Measurements from ENCODE around the gene FAM181A.

FAM181A gene

DNA sequence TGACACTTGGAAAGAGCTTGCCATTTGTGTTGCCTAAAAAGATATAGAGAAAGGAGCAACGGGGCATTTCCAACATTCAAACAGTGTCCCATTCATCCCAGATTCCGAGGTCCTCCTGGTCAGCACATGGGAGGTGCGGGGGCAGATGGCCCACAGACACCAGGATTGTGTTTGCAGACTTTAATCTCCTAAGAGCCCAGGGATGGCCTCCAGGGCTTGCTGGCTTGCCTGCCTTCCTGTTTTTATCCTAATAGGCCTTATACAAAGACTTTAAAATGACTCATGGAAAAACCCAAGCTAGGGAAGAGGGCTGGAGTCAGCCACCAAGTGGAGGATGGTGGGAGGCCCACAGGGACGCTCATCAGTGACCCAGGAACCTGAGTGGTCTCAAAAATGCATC, 21.5 kb upstream of the FAM181A start:
- no peak for DNase-seq

DNA sequence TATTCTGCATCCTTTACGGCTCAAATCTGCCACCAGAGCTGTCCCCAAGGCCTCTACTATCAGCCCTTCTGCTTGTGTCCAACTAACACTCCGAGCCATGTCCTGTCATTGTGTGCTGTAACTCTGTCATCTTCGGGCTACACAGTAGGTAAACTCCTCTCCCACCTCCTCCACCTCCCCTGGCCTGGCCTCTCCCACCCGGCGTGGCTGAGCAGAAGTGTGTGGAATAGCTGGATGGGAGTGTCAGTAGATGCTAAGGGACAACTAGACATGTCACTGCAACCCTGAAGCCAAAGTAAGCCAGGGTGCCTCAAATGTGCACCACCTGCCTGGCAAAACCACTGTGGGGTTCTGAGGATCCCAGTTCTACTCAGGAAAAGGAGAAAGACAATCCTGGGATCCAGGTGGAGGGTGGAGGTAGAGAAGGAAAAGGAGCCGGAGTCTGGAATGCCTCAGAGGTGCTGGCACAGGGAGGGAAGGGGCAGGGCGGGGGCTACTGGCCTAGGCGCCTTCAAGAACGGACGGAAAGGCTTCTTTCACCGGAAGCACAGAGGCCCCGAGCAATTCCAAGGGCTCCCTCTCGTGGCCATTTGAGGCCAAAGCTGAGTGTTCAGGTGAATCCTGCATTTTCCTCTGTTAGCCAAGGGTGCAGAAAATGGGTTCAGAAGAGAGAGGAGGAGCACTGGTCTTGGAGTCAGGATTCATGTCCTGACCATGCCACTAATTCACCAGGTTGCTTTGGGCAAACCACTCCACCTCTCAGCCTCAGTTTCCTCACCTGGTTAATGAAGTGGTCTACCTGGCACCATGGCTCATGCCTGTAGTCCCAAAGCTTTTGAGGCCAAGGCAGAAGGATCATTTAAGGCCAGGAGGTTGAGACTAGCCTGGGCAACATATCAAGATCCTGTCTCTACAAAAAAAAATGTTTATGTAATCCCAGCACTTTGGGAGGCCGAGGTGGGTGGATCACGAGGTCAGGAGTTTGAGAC, 20.5 kb upstream of the FAM181A start:
- peak; percentile 49 for DNase-seq

DNA sequence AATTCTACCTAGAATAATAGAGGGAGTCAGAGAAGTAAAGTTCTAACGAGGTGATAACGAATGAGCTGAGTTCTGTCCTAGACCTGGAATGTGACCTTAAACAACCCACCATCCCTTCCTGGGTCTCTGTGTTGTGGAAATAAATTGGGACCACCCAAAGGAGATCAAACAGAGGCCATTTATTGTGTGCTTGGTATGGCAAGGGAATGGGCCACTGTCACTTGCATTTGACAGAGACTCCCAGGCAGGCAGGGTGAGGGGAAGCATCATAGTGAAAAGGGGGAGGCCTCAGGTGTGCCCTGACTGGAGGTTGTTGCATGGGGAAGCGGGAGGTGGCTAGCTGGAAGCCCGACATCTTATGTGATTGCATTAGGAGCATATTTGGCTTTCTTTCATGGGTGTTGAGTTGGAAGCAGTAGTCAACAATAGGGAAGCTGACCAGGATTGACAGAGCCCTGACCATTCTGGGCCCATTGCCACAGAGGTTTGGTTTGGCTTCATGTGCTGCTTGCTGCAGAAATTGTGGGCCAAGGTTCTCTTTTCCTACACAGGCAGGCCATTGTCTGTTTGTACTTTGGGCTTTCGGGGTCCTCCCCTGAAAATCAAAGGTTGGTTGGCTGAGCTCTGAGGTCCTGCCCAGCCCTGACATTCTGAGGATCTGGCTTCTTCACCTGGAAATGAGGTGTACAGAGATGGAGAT, 17.6 kb upstream of the FAM181A start:
- no peak for DNase-seq

DNA sequence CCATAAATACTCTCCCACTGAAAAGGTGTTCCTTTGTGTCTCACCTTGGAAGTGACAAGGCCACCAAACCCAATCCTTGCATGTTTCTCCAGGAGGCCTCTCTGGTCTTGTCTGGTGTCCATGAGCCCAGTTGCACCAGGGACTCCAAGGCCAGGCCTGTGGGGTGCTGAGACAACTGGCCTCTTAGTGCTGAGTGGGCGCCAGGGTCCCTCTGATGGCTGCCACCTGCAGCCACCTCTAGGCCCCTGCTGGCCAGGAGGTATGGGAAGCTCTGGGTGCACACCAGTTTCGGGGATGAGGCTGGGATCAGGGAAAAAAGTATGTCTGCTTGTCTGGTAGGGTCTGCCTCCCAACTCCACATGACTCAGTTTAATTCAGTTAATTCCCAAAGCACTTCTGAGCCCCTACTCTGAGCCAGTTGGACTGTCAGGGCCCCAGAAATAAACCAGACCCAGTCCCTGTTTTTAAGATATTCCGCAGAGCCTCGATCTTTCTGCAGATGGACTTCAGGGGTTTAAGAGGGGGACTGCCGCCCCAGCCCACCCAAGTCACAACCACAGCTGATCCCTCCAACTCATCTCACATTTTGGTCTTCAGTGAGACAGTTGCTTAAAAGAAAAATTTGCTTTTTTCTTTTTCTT, 15.0 kb upstream of the FAM181A start:
- no peak for DNase-seq

DNA sequence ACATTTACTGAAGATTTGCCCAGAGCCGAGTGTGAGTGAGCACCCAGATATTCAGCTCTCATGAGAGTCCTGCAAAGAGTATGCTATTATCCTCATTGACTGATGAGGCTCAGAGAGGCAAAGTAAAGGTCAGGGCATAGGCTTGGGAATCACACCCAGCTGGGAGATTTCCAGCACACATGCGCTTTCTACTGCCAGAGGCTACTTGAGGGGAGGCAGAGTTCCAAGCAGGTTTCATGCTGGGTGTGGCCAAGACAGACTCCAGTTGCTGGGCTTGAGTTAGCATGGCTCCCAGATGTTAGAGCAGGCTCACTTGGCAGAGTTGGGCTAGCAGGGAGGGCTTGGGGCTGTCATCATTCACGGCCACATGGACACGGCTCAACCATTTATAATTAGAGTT, 14.4 kb upstream of the FAM181A start:
- no peak for DNase-seq

DNA sequence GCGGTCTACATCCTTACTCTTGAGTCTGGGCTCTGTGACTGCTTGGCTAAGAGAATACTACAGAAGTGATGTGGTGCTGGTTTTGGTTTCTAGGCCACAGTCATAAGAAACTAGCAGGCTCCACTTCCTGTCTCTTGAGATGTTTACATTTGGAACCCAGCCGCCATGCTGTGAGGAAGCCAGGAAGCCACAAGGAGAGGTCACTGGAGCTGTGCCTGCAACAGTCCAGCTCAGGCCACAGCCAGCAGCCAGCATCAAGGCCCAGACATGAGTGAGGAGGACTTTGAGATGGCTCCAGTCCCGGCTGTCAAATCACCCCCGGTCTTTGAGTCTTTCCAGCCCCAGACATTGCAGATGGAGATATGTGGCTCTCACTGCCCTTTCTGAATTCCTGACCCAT, 12.9 kb upstream of the FAM181A start:
- no peak for DNase-seq

DNA sequence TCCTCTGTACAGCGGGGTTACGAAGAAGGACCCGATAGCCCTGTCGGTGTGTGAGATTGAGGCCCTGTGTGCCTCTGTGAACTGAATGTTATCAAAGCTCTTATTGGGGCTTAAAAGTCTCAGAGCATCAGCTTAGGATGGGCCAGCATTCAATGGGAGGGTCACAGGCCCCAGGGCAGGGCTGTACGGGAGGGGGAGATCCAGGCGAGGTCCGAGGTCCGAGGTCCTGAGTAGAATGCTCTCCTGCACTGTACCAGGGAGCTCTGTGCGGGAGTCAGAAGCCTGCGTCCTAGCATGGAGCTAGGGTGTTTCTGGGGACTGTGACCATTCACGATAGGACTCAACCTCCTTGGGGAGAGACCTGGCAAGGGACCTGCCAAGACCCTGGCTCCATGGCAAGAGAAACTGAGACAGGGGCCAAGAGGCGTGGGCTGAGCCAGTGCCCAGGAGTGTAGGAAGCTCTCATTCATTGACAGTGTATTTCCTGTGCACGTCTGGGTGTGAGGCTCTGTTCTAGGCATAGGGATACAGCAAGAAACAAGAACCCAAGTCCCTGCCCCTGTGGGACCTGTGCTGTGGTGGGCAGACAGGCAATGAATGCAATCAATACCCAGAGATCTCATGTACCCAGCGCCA, 12.0 kb upstream of the FAM181A start:
- DNase-seq: no peak

DNA sequence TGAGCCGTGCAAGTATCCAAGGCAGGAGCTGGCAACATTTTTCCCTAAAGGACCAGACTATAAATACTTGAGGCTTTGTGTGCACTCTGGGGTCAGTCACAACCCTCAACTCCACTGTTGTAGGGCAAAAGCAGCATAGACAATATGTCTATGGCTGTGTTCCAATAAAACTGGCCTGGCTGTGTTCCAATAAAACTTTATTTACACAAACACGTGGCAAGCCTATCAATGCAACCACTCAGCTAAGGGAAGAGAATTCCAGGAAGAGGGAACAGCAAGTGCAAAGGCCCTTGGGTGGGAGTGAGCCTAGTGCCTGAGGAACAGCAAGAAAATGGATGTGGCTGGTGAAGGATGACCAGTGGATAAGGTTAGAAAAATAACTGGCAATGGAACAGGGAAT, 11.3 kb upstream of the FAM181A start:
- no peak for DNase-seq

DNA sequence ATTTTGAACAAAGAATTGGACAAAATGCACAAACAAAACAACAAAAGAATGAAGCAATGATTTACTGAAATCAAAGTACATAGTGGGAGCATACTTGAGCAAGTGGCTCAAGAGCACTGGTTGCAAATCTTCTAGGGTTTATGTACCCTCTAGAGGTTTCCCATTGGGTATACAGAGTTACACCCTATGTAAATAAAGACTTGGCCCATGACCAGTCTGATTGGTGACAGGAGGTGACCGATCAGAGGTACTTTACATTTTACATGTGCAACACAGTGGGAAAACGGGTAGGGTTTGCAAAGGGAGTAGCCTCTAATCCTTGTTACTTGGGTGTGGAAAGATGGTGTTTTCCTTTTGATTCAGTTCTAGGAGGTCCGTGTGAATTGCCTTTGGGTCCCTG, 10.6 kb upstream of the FAM181A start:
- DNase-seq: no peak

DNA sequence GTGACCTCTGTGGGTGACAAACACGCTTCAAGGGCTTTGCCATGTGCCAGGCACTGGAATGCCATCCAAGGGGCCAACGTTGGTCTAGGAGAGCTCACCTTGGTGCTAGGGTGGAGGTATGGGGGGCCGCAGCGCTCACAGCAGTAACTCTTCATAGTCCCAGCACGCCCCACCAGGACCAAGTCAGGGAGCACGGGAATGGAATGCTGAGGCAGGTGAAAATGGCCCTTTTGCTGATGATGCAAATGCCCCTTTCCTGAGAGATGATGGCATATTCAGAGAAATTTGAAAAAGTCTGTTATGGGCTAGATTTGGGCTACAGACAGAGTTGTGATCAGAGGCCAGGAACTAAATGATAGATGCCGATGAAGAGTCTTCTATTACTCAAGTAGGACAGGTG, 10.0 kb upstream of the FAM181A start:
- no peak for DNase-seq

DNA sequence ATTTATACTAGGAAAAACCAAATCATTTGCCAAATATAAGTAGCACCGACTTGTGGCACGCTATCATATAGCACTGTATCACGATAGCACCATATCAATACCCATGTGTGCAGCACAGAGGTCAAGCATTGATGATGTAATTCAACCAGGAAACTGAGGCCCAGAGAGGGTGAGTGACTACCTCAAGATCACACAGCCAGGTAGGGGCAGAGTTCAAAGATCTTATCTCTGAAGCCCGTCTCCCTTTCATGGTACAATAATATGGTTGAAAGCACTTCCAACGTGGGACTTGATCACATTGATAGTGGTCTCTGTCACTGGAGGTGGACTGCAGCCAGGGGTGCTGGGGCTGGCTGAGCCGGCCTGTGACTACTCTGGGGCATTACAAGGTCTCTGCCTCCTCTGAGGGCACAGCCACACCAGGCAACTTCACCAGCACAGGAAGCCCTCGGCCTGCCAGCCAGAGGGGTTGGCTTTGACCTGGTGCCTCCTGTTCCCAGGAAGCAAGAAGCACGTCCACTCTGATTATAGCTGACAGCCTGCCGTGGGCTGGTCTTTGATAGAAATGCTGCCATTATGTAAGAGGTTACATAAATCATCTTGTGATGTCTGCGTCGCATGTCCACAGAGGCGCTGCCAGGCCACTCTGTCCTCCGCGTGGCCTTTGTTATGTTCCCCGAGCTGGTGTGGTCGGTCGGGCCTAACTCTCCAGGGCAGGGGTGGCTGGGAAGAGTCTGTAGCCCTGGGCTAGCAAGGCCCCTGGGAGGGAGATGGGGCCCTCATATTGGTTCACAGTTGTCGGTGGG, 5.9 kb upstream of the FAM181A start:
- DNase-seq: no peak

DNA sequence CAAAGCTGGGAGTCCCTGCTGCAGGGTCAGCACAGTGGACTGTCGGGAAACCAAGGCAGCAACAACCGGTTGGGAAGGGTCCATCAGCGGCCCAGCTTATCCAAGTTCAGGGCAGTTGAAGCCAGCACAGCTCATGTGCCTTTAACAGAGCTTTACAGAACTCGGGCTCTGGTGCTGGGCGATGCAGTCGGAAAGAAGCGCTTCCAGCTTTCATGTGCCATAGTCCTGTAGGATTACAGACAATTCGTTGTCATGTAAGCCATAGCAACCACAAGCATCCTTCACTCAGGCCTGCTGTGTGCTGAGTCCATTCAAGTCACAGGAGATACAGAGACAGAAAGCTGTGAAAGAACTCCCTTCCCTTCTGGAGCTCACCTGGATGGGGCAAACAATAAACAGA, 3.5 kb upstream of the FAM181A start:
- DNase-seq: no peak

DNA sequence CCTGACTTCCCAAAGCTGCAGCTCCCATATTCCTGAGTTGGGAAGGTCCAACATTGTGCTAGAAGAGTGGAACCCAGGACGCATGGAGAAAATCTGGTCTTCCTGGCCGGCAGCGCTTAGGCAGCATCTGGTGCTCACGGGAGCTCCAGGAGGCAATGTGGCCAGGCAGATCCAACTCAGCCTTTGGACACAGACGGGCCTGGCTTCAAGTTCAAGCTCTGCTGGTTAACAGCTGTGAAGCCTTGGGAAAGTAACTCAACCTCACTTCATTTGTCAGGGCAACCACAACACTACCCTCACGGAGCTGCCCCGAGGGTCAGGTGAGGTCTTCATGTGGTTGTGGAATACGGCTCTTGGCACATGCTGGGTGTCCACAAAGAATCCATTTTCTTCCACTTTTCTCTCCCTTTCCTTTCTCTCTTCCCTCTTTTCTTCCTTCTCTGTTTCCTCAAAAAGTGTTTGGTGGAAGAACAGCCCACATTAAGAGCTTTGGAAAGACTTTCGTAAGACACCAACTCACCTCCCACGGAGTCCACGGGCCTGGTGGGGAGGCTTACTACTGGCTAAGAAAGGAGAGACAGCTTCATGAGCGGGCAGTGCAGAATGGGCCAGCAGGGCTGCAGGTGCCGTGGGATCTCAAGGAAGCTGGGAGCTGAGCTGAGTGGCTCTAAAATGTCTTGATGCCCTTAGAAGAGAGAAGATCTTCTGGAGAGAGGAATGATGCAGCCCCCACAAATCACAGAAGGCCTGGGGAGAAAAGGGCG, 2.4 kb upstream of the FAM181A start:
- DNase-seq: no peak

DNA sequence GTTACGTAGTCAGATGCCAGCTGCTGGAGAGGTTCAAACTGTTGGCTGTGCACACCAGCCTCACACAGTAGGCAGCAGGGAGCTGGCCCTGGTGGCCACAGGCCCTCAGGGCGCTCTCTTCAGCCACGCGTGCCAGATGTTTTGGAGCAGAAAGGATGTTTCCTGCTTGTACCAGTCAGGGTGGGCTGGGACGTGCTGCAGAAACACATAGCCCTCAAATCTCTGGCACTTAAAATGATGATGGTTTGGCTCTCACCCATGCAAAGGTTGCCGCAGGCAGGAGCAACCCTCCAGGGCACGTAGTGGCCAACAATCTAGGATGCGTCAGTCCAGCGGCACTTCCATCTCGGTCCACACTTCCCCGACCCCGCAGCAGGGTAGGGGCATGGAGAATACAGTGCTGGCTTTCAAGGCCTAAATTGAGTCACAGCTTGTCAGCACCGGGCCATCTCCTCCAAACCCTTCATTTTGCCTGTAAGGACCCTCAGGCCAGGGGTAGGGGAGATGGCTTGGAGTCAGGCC, 1.7 kb upstream of the FAM181A start:
- DNase-seq: no peak

DNA sequence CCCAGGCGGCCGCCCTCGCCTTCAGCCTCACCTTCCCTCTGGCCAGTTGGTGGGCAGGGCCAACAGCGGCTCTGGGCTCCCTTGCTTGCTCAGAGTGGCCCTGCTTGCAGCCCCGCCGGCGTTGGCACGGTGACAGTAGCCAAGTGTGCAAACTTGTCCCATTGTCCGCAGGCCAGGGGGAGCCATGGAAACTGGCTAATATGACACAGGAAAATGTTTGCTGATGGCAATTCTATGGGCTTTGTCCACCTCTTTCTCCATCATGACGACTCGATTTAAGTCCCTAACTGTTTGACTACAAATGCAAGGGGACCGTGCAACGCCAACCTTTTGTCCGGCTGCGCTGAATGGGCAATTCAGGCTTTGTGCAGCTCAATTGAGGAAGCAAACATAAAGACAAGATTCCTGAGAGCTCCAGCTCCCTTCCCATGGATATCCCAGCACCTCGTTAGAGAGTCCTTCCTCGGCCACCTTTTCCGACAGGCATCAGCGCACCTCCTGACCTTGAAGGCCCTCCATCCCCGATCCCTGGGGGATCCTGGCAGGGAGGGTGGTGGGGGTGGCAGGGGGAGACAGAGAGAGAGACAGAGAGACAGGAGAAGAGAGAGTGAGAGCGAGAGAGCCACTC, 785 bp upstream of the FAM181A start:
- no peak for DNase-seq

DNA sequence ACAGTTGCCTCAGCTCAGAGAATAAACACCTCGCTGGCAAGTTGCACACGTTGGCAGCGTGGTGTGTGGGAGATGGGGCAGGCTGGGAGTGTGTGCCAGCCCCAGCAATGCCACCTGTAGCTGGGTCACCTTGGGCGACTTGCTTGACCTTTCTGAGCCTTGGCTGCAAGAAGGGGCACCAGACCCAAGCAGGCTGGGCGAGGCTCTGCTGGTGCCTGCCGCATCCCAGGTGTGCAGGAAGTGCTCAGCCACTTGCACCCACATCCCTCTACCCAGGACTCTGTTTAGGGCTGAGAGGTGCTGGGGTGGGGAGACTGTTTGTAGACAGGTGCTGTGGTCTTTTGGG, 629 bp downstream of the FAM181A start:
- no peak for DNase-seq

DNA sequence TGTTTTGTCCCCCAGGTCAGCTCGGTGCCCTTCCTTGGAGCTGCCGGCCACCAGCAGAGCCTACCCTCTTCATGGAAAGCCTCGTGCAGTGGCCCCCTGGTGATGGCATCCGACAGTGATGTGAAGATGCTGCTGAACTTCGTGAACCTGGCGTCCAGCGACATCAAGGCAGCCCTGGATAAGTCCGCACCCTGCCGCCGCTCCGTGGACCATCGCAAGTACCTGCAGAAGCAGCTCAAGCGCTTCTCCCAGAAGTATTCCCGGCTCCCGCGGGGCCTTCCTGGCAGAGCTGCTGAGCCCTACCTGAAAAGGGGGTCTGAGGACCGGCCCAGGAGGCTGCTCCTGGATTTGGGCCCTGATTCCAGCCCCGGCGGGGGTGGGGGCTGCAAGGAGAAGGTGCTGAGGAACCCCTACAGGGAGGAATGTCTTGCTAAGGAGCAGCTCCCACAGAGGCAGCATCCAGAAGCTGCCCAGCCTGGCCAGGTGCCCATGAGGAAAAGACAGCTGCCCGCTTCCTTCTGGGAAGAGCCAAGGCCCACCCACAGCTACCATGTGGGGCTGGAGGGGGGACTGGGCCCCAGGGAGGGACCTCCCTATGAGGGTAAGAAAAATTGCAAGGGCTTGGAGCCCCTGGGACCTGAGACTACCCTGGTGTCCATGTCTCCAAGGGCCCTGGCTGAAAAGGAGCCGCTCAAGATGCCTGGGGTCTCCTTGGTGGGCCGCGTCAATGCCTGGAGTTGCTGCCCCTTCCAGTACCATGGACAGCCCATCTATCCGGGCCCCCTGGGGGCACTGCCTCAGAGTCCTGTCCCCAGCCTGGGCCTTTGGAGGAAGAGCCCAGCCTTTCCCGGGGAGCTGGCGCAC, 1.3 kb downstream of the FAM181A start:
- no peak for DNase-seq

DNA sequence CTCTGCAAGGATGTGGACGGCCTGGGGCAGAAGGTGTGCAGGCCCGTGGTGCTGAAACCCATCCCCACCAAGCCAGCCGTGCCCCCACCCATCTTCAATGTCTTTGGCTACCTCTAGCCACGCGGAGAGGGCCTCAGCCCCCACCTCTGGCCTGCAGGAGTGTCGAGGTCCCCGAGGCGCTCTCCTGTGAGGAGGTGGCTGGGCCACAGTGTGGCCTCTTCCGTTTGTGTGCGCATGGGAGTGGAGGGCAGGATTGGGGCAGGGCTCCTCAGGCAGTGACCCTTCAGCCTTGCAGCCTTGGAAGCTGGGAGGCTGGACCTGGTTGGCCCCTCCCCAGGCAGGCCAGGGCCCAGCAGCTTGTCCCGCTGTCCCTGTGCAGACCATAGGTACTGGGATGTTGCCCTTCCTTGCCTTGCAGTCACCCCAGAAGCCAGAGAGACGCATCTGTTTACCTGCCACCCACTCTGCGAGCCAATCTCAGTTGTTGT, 1.9 kb downstream of the FAM181A start:
- no peak for DNase-seq

DNA sequence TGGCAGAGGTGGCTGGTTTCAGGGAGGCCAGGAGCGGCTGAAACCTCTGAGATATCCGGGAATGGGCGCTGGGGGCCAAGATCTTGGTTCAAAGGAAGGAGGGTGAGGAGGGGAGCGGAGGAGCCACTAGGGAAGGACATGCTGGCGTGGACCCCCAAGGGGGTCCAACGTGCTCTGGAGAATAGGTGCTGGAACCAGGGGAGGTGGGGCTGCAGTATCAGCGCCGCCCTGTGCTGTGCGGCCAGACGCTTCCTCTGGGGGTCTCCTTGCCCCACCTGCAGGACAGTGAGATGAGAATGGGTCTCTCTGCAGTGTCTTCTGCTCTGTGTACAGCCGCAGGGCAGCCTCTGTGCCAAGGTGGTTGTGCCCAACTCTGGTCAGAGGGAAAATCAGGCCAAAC, 2.5 kb downstream of the FAM181A start:
- no peak for DNase-seq

Measured in fibroblast of skin of right biceps (primary cell).